TTC549 (cell line): ENCODE results near the gene COX15.
A peak's percentile ranks its signal among the peaks of the same experiment; 100 is the strongest.
"Not testable (repeated sequence)": the region's sequence is repeated elsewhere in the genome, so short reads cannot be mapped to it uniquely, and the experiment has no call there.

ENCODE experiments used
- FAIRE-seq: peaks from 2 replicates; lab custom pipeline; 2012; peaks lifted over from hg19 to GRCh38; lab: Jason Lieb, UNC

The COX15 gene

GRCh38 chr10:99740933-99741559 is 9.1 kb upstream of the COX15 start:
- no peak for FAIRE-seq

GRCh38 chr10:99740260-99740659 is 8.3 kb upstream of the COX15 start:
- FAIRE-seq: peak; percentile 38

- not testable (repeated sequence) for FAIRE-seq
These were observed 2.2 kb upstream of the COX15 start for GRCh38 chr10:99734111-99734510.

GRCh38 chr10:99733366-99733765 is 1.4 kb upstream of the COX15 start:
- FAIRE-seq: no peak

- FAIRE-seq: no peak
These were observed 458 bp downstream of the COX15 start for GRCh38 chr10:99731306-99732032.

- no peak for FAIRE-seq
These were observed 1.9 kb downstream of the COX15 start for GRCh38 chr10:99730026-99730425.

- FAIRE-seq: no peak
These were observed 11.5 kb downstream of the COX15 start for GRCh38 chr10:99720387-99720786.

- FAIRE-seq: no peak
These were observed 17.5 kb downstream of the COX15 start for GRCh38 chr10:99714446-99714845.

GRCh38 chr10:99711129-99711719 is 20.7 kb downstream of the COX15 start:
- peak; percentile 85 for FAIRE-seq

GRCh38 chr10:99709480-99710229 is 22.3 kb downstream of the COX15 start:
- no peak for FAIRE-seq

GRCh38 chr10:99708428-99709012 is 23.4 kb downstream of the COX15 start:
- FAIRE-seq: no peak

GRCh38 chr10:99700649-99701048 is 31.3 kb downstream of the COX15 start:
- FAIRE-seq: no peak

GRCh38 chr10:99698504-99699080 is 33.3 kb downstream of the COX15 start:
- FAIRE-seq: no peak

GRCh38 chr10:99695761-99696160 is 36.2 kb downstream of the COX15 start:
- no peak for FAIRE-seq

GRCh38 chr10:99693933-99694583 is 37.9 kb downstream of the COX15 start:
- FAIRE-seq: no peak

GRCh38 chr10:99689461-99689860 is 42.5 kb downstream of the COX15 start:
- no peak for FAIRE-seq

GRCh38 chr10:99685597-99685967 is 46.3 kb downstream of the COX15 start:
- no peak for FAIRE-seq

- FAIRE-seq: no peak
These were observed 49.2 kb downstream of the COX15 start for GRCh38 chr10:99682752-99683151.
